Activated T-cell treated with anti-CD3 and anti-CD28 coated beads for 4 hours (primary cell): ENCODE data around the gene CNTNAP1.
"Not testable (repeated sequence)": the region's sequence is repeated elsewhere in the genome, so short reads cannot be mapped to it uniquely, and the experiment has no call there.

Source experiments
- DNase-seq: peaks from one replicate; pipeline ENCODE4 v3.0.0-alpha.2; 2020

The CNTNAP1 gene

DNA sequence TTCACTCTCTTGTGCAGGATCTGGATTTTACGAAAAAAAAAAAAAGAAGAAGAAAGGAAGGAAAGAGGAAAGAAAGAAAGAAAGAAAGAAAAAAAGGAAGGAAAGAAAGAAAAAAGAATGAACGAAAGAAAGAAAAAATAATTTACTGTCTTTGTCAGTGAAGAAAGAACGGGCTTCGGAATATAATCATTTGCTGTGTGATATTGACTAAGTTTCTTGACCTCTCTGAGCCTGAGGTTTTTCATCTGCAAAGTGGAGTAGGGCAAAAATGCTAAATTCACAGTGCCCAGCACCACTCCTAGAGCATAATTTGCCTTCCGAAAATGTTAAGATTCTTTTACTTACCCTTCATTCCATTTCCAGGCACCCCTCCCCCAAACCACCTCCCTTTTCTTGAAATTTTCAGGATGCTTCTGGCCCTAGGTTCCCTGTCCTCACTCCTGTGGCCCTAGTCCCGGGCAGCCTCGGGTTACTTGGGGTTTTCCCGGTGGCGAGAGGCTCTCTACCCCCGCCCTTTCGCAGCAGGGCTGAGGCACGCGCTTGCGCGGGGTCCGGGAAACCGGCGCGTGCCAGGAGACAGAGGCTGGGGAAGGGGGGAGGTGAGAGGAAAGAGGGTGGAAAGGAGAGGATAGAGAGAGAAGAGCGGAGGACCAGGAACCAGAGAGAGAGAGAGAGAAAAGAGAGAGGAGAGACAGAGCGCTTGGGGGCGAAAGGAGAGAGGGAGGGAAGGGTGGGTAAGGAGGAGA lies at the start of gene CNTNAP1:
Gene CNTNAP1 (plus strand): TSS at position 556 of the 746 bp plus-strand sequence. CDS start 299 bp downstream, outside the sequence.
- DNase-seq = no peak

- no peak for DNase-seq
These were observed 49.3 kb upstream of the CNTNAP1 start for GRCh38 chr17:42632949-42633444.

DNA sequence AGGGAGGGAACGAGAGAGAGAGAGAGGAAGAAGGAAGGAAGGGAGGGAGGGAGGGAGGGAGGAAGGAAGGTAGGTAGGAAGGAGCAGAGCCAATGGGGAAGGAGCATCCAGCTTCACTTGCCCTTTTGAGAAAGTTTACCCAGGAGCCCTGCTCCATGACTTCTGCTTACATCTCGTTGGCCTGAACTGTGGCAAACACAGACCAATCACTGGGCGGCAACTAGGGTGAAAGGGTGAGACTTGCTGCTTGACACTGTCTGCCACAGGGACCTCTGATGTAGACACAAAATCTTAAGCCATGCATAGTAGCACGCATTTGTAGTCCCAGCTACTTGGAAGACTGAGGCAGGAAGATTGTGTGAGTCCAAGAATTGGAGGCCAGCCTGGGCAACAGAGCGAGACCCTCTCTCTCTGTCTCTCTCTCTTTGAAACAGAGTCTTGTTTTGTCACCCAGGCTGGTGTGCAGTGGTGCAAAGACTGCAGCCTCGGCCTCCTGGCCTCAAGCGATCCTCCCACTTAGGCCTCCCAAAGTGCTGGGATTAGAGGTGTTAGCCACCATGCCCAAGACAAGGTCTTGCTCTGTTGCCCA lies 42.7 kb upstream of the CNTNAP1 start:
- DNase-seq = no peak

DNA sequence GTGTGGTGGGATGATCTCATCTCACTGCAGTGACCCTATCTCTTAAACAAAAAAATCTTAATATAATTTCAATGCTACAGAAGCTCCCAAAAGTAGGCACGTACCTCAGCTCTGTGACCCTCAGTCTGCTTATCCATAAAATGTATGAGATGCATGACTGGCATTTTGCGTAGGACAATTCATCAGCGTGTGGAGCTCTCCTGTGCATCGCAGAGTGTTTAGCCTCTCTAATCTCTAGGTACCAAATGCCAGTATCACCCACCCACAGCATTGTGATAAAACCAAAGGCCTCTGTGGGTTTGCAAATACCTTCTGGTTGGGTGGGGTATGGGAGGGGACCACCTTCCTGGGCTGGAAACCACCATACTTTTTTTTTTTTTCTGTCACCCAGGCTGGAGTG lies 42.2 kb upstream of the CNTNAP1 start:
- DNase-seq = no peak

GRCh38 chr17:42642336-42642735 lies 40.0 kb upstream of the CNTNAP1 start:
- DNase-seq = no peak

DNA sequence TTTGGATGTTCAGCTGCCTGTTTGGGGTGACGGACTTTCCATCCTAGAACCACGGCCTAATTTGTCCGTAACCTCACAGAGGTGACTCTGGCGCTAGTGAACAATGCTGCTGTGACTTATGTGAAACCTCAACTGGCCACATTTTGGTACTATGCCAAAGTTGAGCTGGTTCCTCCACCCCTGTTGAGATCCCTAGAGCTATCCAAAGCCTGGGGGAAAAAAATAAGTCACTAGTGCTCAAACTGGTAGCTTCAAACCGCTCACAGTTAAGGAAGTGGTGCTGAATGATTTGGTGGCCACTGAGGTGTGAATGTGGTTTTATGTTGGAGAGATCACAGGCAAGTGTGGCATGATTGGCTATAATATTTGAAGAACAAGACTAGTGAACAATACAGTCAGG lies 34.6 kb upstream of the CNTNAP1 start:
- DNase-seq = no peak

GRCh38 chr17:42651392-42651791 lies 30.9 kb upstream of the CNTNAP1 start:
- DNase-seq = no peak

DNA sequence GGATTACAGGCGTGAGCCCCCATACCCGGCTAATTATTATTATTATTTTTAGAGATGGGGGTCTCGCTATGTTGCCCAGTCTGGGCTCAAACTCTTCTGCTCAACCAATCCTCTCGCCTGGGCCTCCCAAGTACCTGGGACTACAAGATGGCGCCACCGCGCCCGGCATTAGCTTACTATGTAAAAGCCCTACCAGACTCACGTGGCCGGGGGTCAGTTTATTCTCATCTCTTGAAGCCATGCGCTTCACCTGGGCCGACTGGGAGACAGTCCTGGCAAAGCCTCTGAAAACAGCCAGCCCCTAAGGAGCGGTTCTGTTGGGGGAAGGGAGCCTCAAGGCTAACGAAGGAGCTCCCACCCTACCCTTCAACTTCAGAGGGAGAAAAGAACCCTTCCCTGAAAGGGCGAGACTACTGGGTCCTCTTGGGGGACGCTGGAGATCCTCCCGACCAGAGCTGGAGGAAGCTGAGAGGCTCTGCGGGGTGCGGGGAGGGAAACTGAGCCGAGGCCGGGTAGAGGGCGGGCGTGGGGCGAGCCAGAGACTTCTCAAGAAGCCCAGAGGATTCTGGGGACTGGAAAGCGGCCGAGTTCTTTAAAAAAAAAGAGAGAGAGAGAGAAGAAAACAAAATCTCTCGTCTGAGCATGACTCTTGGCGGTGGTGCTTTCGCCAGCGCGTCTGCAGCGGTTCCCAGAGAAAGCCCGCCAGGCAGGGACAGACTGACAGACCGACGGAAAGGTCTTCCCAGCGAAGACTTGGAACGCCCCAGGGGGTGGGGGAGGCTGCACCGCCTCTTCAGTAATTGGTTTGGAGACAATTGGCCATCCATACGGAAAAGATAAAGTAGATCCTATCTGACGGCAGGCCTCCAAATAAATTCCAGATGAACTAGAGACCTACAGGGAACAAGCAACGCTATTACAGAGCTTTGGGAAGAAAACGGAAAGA lies 28.9 kb upstream of the CNTNAP1 start:
- DNase-seq = no peak

DNA sequence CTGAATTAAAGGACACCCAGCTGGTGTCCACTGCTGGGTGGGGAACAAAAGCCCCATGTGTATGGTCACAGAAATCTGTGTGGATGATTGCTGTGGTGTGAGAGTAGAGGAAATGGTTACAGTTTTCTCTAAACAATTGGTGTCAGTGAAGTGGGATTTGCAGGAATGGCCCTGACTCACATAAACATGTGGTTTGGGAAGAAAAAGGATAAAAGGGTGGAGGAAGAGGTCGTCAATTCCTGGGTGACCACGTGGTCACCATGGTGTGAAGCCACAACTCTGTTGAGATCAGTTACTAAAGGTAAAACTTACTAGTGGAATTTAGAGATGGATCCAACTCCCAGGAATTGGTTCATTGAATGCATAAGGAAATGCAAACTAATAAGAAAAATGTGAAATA lies 26.8 kb upstream of the CNTNAP1 start:
- no peak for DNase-seq

DNA sequence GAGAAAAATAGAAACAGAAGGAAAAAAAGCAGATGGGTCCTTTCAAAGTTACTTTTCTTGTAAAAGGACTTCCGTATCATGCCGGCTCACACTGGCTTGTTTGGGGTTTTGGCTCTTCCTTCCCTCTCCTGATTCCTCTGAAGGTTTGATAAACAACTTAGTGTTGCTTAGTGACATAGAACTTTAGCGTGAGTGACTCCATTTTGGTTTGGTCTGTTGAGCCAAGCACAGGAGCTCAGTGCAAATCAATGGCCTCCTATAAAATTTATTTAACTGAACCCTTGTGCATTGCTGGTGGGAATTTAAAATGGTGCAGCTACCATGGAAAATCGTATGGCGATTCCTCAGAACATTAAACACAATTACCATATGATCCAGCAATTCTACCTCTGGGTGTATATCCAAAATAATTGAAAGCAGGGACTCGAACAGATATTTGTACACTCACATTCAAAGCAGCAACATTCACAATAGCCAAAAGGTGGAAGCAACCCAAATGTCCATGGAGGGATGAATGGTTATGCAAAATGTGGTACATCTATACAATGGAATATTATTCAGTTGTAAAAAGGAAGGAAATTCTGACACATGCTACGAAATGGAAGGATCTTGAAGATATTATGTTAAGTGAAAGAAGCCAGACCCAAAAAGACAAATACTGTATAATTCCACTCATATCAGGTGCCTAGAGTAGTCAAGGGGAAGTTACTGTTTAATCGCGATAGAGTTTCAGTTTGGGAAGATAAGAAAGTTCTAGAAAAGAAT lies 24.3 kb upstream of the CNTNAP1 start:
- no peak for DNase-seq

GRCh38 chr17:42659079-42659931 lies 23.0 kb upstream of the CNTNAP1 start, which contains the start of gene TUBG2:
Gene TUBG2 (plus strand): TSS chr17:42659284. CDS start chr17:42659504, 220 bp downstream.
- peak; percentile 67 for DNase-seq

DNA sequence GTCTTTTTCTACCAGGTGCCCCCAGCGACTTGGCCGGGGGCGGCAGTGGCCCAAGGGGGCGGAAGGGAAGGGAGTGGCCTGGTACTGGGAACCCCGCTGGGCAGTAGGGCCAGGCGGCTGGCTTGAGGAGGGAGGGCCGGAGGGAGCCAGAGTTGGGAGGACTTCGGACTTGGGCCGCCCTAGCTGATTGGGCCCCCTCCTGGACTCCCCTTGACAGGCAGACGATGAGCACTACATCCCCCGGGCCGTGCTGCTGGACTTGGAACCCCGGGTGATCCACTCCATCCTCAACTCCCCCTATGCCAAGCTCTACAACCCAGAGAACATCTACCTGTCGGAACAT lies 22.4 kb upstream of the CNTNAP1 start:
- not testable (repeated sequence) for DNase-seq

- no peak for DNase-seq
These were observed 21.5 kb upstream of the CNTNAP1 start for GRCh38 chr17:42660692-42661345.

- no peak for DNase-seq
These were observed 16.7 kb upstream of the CNTNAP1 start for GRCh38 chr17:42665581-42666001.

GRCh38 chr17:42666126-42666525 lies 16.2 kb upstream of the CNTNAP1 start:
- not testable (repeated sequence) for DNase-seq

DNA sequence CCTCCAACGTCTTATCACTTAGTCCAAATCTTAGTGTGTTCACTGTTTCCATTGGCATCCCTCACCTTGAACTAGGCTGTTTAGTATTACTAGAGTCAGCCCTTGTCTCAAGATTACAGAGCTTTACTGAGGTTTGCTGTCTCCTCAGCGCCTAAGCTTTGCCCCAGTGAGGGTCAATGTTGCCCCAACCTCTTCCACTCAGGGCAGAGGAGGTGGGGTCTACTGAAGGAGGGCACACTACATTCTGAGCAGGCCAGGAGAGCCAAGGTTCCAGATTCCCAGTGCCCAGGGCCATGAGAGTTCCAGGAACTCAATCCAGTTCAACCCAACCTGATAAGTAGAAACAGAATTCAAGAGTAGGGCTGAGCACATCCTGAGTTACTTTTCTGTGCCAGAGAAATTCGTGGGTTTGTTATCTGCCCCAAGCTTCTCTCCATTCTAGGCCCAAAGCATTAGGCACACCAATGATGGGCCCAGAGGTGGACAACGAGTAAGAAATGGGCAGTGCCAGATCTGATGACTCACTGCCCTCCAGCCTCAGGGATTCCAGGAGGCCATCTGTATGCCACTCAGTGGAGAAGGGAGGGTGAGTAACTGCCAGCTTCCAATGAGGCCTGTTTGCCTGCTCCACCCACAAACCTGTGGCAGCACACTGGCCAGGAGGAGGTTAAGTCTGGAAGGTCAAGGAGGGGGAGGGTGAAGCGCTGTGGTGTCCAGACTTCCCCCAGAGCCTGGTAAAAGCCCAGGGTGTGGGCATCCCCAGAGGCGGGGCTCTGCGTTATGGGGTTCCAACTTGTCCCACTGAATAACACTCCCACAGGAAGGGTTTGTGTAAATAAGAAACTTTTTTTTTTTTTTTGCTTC lies 15.0 kb upstream of the CNTNAP1 start:
- no peak for DNase-seq

DNA sequence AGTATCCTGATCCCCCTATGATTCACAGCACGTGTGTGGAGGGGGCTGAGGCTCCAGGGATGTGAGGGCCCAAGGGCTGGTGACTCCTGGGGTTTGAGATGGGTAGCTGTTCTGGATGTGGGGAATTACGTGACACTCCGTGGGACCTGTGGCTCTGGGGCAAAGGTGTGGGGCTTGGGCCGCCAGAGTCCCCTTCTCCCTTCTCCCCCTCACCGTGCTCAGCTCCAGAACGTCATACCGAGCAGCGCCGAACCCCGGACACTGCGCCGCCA lies 12.7 kb upstream of the CNTNAP1 start:
- no peak for DNase-seq

GRCh38 chr17:42669977-42670788 lies 12.1 kb upstream of the CNTNAP1 start:
- no peak for DNase-seq
